Fibroblast of lung (primary cell): ENCODE measurements around the gene TADA2B. TPM values are rescaled to one million over a fixed set of nuclear protein-coding genes. Genes with fewer than 3 reads are reported as not detected.
A peak's percentile ranks its signal among the peaks of the same experiment; 100 is the strongest.
"Not testable (repeated sequence)": the region's sequence is repeated elsewhere in the genome, so short reads cannot be mapped to it uniquely, and the experiment has no call there.

Experiments used
- DNase-seq, 2 donors: peaks; one replicate each; pipeline versions ENCODE4 v3.0.0 to v3.0.0-alpha.2; 2010; ENCODE audit warnings: low read depth in 2 of 2
- H2AFZ ChIP-seq: 2 replicates; pipeline ENCODE4 v1.5.1; 2012; ENCODE audit warnings: low read length, control low read depth, inconsistent platforms
- H3K27ac ChIP-seq: 2 replicates; pipeline ENCODE4 v1.5.1; 2011; ENCODE audit warnings: low read length, control low read depth; ENCODE audit not compliant: insufficient read depth
- H3K27me3 ChIP-seq: 2 replicates; pipeline ENCODE4 v1.5.1; 2011; ENCODE audit warnings: mild to moderate bottlenecking, low read length; ENCODE audit not compliant: control insufficient read depth, insufficient read depth
- H3K36me3 ChIP-seq: 2 replicates; pipeline ENCODE4 v1.5.1; 2011; ENCODE audit warnings: low read length; ENCODE audit not compliant: control insufficient read depth, insufficient read depth
- H3K4me1 ChIP-seq: 2 replicates; pipeline ENCODE4 v1.5.1; 2011; ENCODE audit warnings: low read length; ENCODE audit not compliant: control insufficient read depth, insufficient read depth; ENCODE audit errors: extremely low read depth
- H3K4me2 ChIP-seq: 2 replicates; pipeline ENCODE4 v1.5.1; 2011; ENCODE audit warnings: low read length, control low read depth; ENCODE audit not compliant: insufficient read depth; ENCODE audit errors: extremely low read depth
- H3K4me3 ChIP-seq, 4 experiments: fragments of 200-600 bp in 1 of 4; sonication (generic) in 1 of 4; replicated peaks in 1 of 4; 2 replicates each; pipeline ENCODE4 v1.5.1; 2011 to 2016; ENCODE audit warnings: low read length in 4 of 4, low read depth in 3 of 4, mild to moderate bottlenecking in 3 of 4, control low read depth in 2 of 4, inconsistent platforms in 1 of 4, mixed read lengths in 1 of 4; ENCODE audit not compliant: insufficient read depth in 1 of 4; ENCODE audit errors: control extremely low read depth in 1 of 4
- H3K79me2 ChIP-seq: 2 replicates; pipeline ENCODE4 v1.5.1; 2012; ENCODE audit warnings: mild to moderate bottlenecking, low read length, inconsistent platforms; ENCODE audit not compliant: control insufficient read depth, insufficient read depth
- H3K9ac ChIP-seq: 2 replicates; pipeline ENCODE4 v1.5.1; 2011; ENCODE audit warnings: mild to moderate bottlenecking, low read length, control low read depth; ENCODE audit not compliant: insufficient read depth
- H3K9me3 ChIP-seq: 2 replicates; pipeline ENCODE4 v1.5.1; 2012; ENCODE audit warnings: low read depth, low read length; ENCODE audit not compliant: control insufficient read depth, insufficient read depth
- H4K20me1 ChIP-seq: 2 replicates; pipeline ENCODE4 v1.5.1; 2011; ENCODE audit warnings: low read length; ENCODE audit not compliant: control insufficient read depth, insufficient read depth; ENCODE audit errors: extremely low read depth
- EZH2 ChIP-seq: IDR thresholded peaks from 2 replicates; pipeline ENCODE4 v1.5.1; 2012; ENCODE audit warnings: low read length, control low read depth, mild to moderate bottlenecking; ENCODE audit errors: missing control alignments
- polyA plus RNA-seq, 2 donors: library from polyadenylated mRNA; depleted of rRNA in 1 of 2; stranded (reverse) in 1 of 2; unstranded in 1 of 2; fragments of >200 nt; gene quantifications; 2 replicates each; pipeline ENCODE4 v1.2.1, GENCODE V29; 2011 to 2012; ENCODE audit warnings: missing spikeins in 1 of 2
- total RNA-seq: library from RNA; depleted of rRNA; stranded (reverse); fragments of >200 nt; gene quantifications from 2 replicates; pipeline ENCODE4 v1.2.1, GENCODE V29; 2014
- TF ChIP-seq, protein P1 (sequence below), 2 donors: IDR thresholded peaks in 1 of 2; conservative IDR thresholded peaks in 1 of 2; 1 replicate in 1 of 2; 2 replicates in 1 of 2; pipeline ENCODE4 v1.5.1; 2011 to 2012; ENCODE audit warnings: low read length in 2 of 2, control low read depth in 1 of 2, inconsistent platforms in 1 of 2, low read depth in 1 of 2, mild to moderate bottlenecking in 1 of 2

The TADA2B gene
- total and polyA plus RNA-seq, 2 donors (not counting 1 experiment from before 2014, with no cell fraction given) = 8.0 to 12.6 TPM

DNA sequence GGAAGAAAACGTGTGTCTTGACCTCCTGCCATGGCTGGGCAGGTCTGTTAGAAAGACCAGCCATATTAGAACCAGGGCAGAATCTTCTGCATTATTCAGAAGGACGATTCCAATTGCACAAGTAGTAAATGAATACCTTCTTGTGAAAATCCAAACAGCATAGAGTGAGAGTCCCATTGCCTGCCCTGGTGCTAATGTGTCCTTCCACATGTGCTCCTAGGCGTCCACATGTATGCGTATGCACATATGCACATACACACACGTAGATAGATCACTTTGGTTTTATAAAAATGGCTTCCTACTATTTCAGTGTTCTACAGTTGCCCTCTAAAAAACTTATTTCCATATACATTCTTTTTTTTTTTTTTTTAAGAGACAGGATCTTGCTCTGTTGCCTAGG, 34.9 kb downstream of the TADA2B start:
- Histone ChIP-seq H3K27ac (no peak overlapping the region), H3K27me3 (peaks cover 3% of the 10 kb centered on the region), H3K4me1 (no peaks in the 10 kb centered on the region), H4K20me1 (no peaks in the 10 kb centered on the region), H3K36me3 (no peaks in the 10 kb centered on the region), H3K4me3 (no peak overlapping the region), H3K79me2 (no peaks in the 10 kb centered on the region), H3K9me3 (no peaks in the 10 kb centered on the region), H3K4me2 (no peak overlapping the region), H2AFZ (no peak overlapping the region), H3K9ac (no peak overlapping the region)
- no peak for DNase-seq
- no peak for TF ChIP-seq EZH2
- TF ChIP-seq, protein P1, sequence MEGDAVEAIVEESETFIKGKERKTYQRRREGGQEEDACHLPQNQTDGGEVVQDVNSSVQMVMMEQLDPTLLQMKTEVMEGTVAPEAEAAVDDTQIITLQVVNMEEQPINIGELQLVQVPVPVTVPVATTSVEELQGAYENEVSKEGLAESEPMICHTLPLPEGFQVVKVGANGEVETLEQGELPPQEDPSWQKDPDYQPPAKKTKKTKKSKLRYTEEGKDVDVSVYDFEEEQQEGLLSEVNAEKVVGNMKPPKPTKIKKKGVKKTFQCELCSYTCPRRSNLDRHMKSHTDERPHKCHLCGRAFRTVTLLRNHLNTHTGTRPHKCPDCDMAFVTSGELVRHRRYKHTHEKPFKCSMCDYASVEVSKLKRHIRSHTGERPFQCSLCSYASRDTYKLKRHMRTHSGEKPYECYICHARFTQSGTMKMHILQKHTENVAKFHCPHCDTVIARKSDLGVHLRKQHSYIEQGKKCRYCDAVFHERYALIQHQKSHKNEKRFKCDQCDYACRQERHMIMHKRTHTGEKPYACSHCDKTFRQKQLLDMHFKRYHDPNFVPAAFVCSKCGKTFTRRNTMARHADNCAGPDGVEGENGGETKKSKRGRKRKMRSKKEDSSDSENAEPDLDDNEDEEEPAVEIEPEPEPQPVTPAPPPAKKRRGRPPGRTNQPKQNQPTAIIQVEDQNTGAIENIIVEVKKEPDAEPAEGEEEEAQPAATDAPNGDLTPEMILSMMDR (conservative IDR thresholded peaks at IDR 0.05 in 1 of 2, IDR thresholded peaks at IDR 0.05 in 1 of 2; ENCODE audit: low read depth in 1 of 2, low read length in 2 of 2) = no peak

DNA sequence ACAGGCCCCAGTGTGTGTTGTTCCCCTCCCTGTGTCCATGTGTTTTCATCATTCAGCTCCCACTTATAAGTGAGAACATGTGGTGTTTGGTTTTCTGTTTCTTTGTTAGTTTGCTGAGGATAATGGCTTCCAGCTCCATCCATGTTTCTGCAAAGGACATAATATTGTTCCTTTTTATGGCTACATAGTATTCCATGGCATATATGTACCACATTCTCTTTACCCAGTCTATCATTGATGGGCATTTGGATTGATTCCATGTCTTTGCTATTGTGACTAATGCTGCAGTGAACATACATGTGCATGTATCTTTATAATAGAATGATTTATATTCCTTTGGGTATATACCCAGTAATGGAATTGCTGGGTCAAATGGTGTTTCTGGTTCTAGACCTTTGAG, 36.3 kb downstream of the TADA2B start:
- H3K4me2 ChIP-seq, H2AFZ ChIP-seq, H4K20me1 ChIP-seq, DNase-seq, H3K4me3 ChIP-seq, H3K9me3 ChIP-seq, H3K27ac ChIP-seq, H3K27me3 ChIP-seq, H3K9ac ChIP-seq, H3K36me3 ChIP-seq, H3K4me1 ChIP-seq, H3K79me2 ChIP-seq: not testable (repeated sequence)

DNA sequence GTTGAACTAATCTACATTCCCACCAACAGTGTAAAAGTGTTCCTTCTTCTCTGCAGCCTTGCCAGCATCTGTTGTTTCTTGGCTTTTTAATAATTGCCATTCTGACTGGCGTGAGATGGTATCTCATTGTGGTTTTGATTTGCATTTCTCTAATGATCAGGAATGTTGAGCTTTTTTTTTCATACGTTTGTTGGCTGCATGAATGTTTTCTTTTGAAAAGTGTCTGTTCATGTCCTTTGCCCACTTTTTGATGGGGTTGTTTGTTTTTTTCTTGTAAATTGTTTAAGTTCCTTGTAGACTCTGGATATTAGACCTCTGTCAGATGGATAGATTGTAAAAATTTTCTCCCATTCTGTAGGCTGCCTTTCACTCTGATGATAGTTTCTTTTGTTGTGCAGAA, 36.7 kb downstream of the TADA2B start:
- H3K36me3 ChIP-seq, H2AFZ ChIP-seq, H3K4me2 ChIP-seq, H3K9me3 ChIP-seq, DNase-seq, H3K79me2 ChIP-seq, H3K4me3 ChIP-seq, H3K27me3 ChIP-seq, H4K20me1 ChIP-seq, H3K9ac ChIP-seq, H3K27ac ChIP-seq, H3K4me1 ChIP-seq: not testable (repeated sequence)

- Histone ChIP-seq H3K79me2 (no peaks in the 10 kb centered on the region), H3K9me3 (no peaks in the 10 kb centered on the region), H4K20me1 (no peaks in the 10 kb centered on the region), H3K9ac (no peak overlapping the region), H3K4me3 (no peak overlapping the region), H3K27me3 (peaks cover 7% of the 10 kb centered on the region), H3K36me3 (no peaks in the 10 kb centered on the region), H2AFZ (peak overlapping the region; percentile 30), H3K27ac (no peak overlapping the region), H3K4me1 (no peaks in the 10 kb centered on the region), H3K4me2 (peak overlapping the region; percentile 13)
- no peak for DNase-seq
- TF ChIP-seq, protein P1 (conservative IDR thresholded peaks at IDR 0.05 in 1 of 2, IDR thresholded peaks at IDR 0.05 in 1 of 2; ENCODE audit: low read depth in 1 of 2, low read length in 2 of 2) = no peak
- no peak for TF ChIP-seq EZH2
Observed at GRCh38 chr4:7083597-7084563, 40.7 kb downstream of the TADA2B start.

GRCh38 chr4:7084564-7084961, 41.4 kb downstream of the TADA2B start:
- Histone ChIP-seq H2AFZ (peak overlapping the region; percentile 30), H3K4me2 (peak overlapping the region; percentile 13)

More at GRCh38 chr4:7084564-7084961, 41.4 kb downstream of the TADA2B start:
- H3K9ac ChIP-seq, H3K9me3 ChIP-seq, H3K79me2 ChIP-seq, H3K27me3 ChIP-seq, H3K27ac ChIP-seq, H3K36me3 ChIP-seq, DNase-seq, H4K20me1 ChIP-seq, H3K4me3 ChIP-seq, H3K4me1 ChIP-seq: not testable (repeated sequence)
